SK-N-SH (cell line): ENCODE data around the gene PPP1R12B. TPM values are rescaled to one million over a fixed set of nuclear protein-coding genes. Genes with fewer than 3 reads are reported as not detected.
"Not testable (repeated sequence)": the region's sequence is repeated elsewhere in the genome, so short reads cannot be mapped to it uniquely, and the experiment has no call there.

ENCODE experiments used
- CTCF ChIA-PET: fragments of 300-600, 350-600 bp; formaldehyde crosslinking; extraction: SDS; loops from one replicate; lab custom pipeline; 2021; lab: Yijun Ruan, JAX
- POLR2A ChIA-PET: fragments of 350-600 bp; sonication (Branson Sonifier 250); formaldehyde crosslinking; extraction: SDS; loops from one replicate; lab custom pipeline; 2020; ENCODE audit warnings: antibody characterized with exemption, inconsistent platforms; lab: Yijun Ruan, JAX
- DNase-seq: peaks from one replicate; pipeline ENCODE4 v3.0.0; 2012
- H2AFZ ChIP-seq: fragments of 200-600 bp; sonication (generic); 2 replicates; pipeline ENCODE4 v1.8.1; 2016; ENCODE audit warnings: antibody characterized with exemption, mild to moderate bottlenecking, low read depth
- H3F3A ChIP-seq: fragments of 200-600 bp; sonication (generic); replicated peaks from 2 replicates; pipeline ENCODE3; 2016; ENCODE audit warnings: antibody characterized with exemption, mild to moderate bottlenecking; ENCODE audit not compliant: insufficient read depth
- H3K27ac ChIP-seq, 2 experiments: fragments of 200-500 bp in 1 of 2; fragments of 200-600 bp in 1 of 2; sonication (Bioruptor generic) in 1 of 2; sonication (generic), shearing (Covaris generic) in 1 of 2; 2 replicates each; pipeline versions ENCODE4 v1.5.1 to v1.6.1; 2014 to 2016; ENCODE audit warnings: low read depth in 2 of 2, inconsistent platforms in 1 of 2, low read length in 1 of 2, mild to moderate bottlenecking in 1 of 2, mixed read lengths in 1 of 2
- H3K27me3 ChIP-seq: fragments of 200-600 bp; sonication (generic), shearing (Covaris generic); 2 replicates; pipeline ENCODE4 v1.6.1; 2016; ENCODE audit warnings: mixed run types; ENCODE audit not compliant: insufficient read depth
- H3K36me3 ChIP-seq, 2 experiments: fragments of 200-500 bp in 1 of 2; fragments of 200-600 bp in 1 of 2; sonication (Bioruptor generic) in 1 of 2; sonication (generic) in 1 of 2; replicated peaks in 1 of 2; 2 replicates each; pipeline versions ENCODE3 to v1.5.1; 2014 to 2016; ENCODE audit warnings: low read length in 1 of 2, mild to moderate bottlenecking in 1 of 2; ENCODE audit not compliant: insufficient read depth in 2 of 2, control insufficient read depth in 1 of 2
- H3K4me1 ChIP-seq, 2 experiments: fragments of 200-500 bp in 1 of 2; fragments of 200-600 bp in 1 of 2; sonication (Bioruptor generic) in 1 of 2; sonication (generic), shearing (Covaris generic) in 1 of 2; 2 replicates each; pipeline versions ENCODE4 v1.5.1 to v1.6.1; 2014 to 2016; ENCODE audit warnings: low read depth in 1 of 2, low read length in 1 of 2, mixed run types in 1 of 2; ENCODE audit not compliant: insufficient read depth in 2 of 2, control insufficient read depth in 1 of 2
- H3K4me2 ChIP-seq: fragments of 200-600 bp; sonication (generic), shearing (Covaris generic); 2 replicates; pipeline ENCODE4 v1.6.1; 2017; ENCODE audit warnings: mixed run types
- H3K4me3 ChIP-seq, 2 experiments: fragments of 200-500 bp in 1 of 2; fragments of 200-600 bp in 1 of 2; sonication (Bioruptor generic) in 1 of 2; sonication (generic), shearing (Covaris generic) in 1 of 2; 2 replicates each; pipeline versions ENCODE4 v1.5.1 to v1.8.1; 2014 to 2016; ENCODE audit warnings: low read depth in 2 of 2, inconsistent platforms in 1 of 2, low read length in 1 of 2, mild to moderate bottlenecking in 1 of 2, mixed read lengths in 1 of 2, moderate library complexity in 1 of 2
- H3K79me2 ChIP-seq: fragments of 200-600 bp; sonication (generic); 2 replicates; pipeline ENCODE4 v1.8.1; 2017; ENCODE audit warnings: mild to moderate bottlenecking; ENCODE audit not compliant: insufficient read depth
- H3K9ac ChIP-seq: fragments of 200-600 bp; sonication (generic); 2 replicates; pipeline ENCODE4 v1.6.1; 2017; ENCODE audit warnings: mixed run types
- H3K9me2 ChIP-seq: fragments of 200-600 bp; sonication (generic); 2 replicates; pipeline ENCODE4 v1.6.1; 2017; ENCODE audit warnings: mixed run types
- H3K9me3 ChIP-seq: fragments of 200-600 bp; sonication (generic); 2 replicates; pipeline ENCODE4 v1.6.1; 2017; ENCODE audit warnings: mixed run types, mild to moderate bottlenecking, moderate library complexity
- H4K20me1 ChIP-seq: fragments of 200-600 bp; sonication (generic); 2 replicates; pipeline ENCODE4 v1.6.1; 2017; ENCODE audit warnings: mild to moderate bottlenecking, mixed run types; ENCODE audit not compliant: insufficient read depth
- CHD2 ChIP-seq: fragments of 150-350 bp; IDR thresholded peaks from 2 replicates; pipeline ENCODE4 v1.6.1; 2018; ENCODE audit warnings: low read length; ENCODE audit not compliant: partially characterized antibody
- ELF1 ChIP-seq: IDR thresholded peaks from 2 replicates; pipeline ENCODE4 v1.4.0; 2012
- EP300 ChIP-seq, 2 experiments: IDR thresholded peaks; 2 replicates each; pipeline versions ENCODE4 v1.4.0 to v1.6.1; 2012; ENCODE audit warnings: borderline replicate concordance in 1 of 2, low read depth in 1 of 2, low read length in 1 of 2
- FOSL2 ChIP-seq: IDR thresholded peaks from 2 replicates; pipeline ENCODE4 v1.4.0; 2012; ENCODE audit warnings: low read depth, mild to moderate bottlenecking, moderate library complexity, borderline replicate concordance
- FOXJ3 ChIP-seq: sonication (generic); formaldehyde crosslinking; IDR thresholded peaks from 2 replicates; pipeline ENCODE4 v1.5.1; 2020; ENCODE audit warnings: mild to moderate bottlenecking, missing genetic modification reagents
- GATA2 ChIP-seq: sonication (generic); formaldehyde crosslinking; IDR thresholded peaks from 2 replicates; pipeline ENCODE4 v1.5.0; 2020; ENCODE audit warnings: mild to moderate bottlenecking, missing genetic modification reagents
- MAX ChIP-seq: IDR thresholded peaks from 2 replicates; pipeline ENCODE4 v1.4.0; 2012; ENCODE audit warnings: low read depth
- MXI1 ChIP-seq: IDR thresholded peaks from 2 replicates; pipeline ENCODE4 v1.6.1; 2012; ENCODE audit warnings: mild to moderate bottlenecking, low read depth, low read length, improper control_type of control experiment
- NRF1 ChIP-seq: IDR thresholded peaks from 2 replicates; pipeline ENCODE4 v1.6.1; 2012; ENCODE audit warnings: low read depth, mild to moderate bottlenecking, low read length
- POLR2AphosphoS5 ChIP-seq: IDR thresholded peaks from 2 replicates; pipeline ENCODE4 v1.6.1; 2012; ENCODE audit warnings: low read depth, low read length
- RCOR1 ChIP-seq: fragments of 150-350 bp; IDR thresholded peaks from 2 replicates; pipeline ENCODE4 v1.6.1; 2017; ENCODE audit warnings: antibody characterized with exemption, low read length
- RFX5 ChIP-seq: IDR thresholded peaks from 2 replicates; pipeline ENCODE4 v1.6.1; 2012; ENCODE audit warnings: mild to moderate bottlenecking, improper control_type of control experiment, low read length
- RXRA ChIP-seq: IDR thresholded peaks from 2 replicates; pipeline ENCODE4 v1.4.0; 2012; ENCODE audit warnings: low read depth, mild to moderate bottlenecking, borderline replicate concordance
- SIN3A ChIP-seq: IDR thresholded peaks from 2 replicates; pipeline ENCODE4 v1.6.1; 2012; ENCODE audit warnings: low read depth, mild to moderate bottlenecking, low read length, moderate library complexity, borderline replicate concordance
- YY1 ChIP-seq: IDR thresholded peaks from 2 replicates; pipeline ENCODE4 v1.4.0; 2012; ENCODE audit warnings: low read depth, mild to moderate bottlenecking
- WGBS: methylation state at CpG from one replicate; pipeline ENCODE4 v1.1.6; 2017; ENCODE audit warnings: low lambda C conversion rate; 5-methylcytosine and 5-hydroxymethylcytosine counted together
- polyA plus RNA-seq, 3 experiments: library from polyadenylated mRNA; depleted of rRNA; stranded (reverse); fragments of >200 nt; gene quantifications; 2 replicates each; pipeline ENCODE4 v1.2.3, GENCODE V29; 2012
- TF ChIP-seq, protein P1 (sequence below): fragments of 200-600 bp; sonication (generic); IDR thresholded peaks from 2 replicates; pipeline ENCODE4 v1.6.1; 2017; ENCODE audit warnings: antibody characterized with exemption, mild to moderate bottlenecking, moderate library complexity
- TF ChIP-seq, protein P2 (sequence below): IDR thresholded peaks from 2 replicates; pipeline ENCODE4; 2012
- TF ChIP-seq, protein P3 (sequence below): IDR thresholded peaks from 2 replicates; pipeline ENCODE4 v1.4.0; 2012; ENCODE audit warnings: low read depth, borderline replicate concordance

The PPP1R12B gene
- polyA plus RNA-seq, 1 of the 3 experiments (the other 2 are of a cell fraction) = 2.8 TPM

GRCh38 chr1:202471246-202471645, 122.7 kb downstream of the PPP1R12B start:
- H3K27ac ChIP-seq = no peak overlapping the region
- H3K9me2 ChIP-seq = no peaks in the 10 kb centered on the region
- 87% methylated on average over 3 of the region's 3 CpGs for WGBS
- CTCF ChIA-PET = no interaction called here
- H3K36me3 ChIP-seq = no peaks in the 10 kb centered on the region
- no peaks in the 10 kb centered on the region for H3K27me3 ChIP-seq
- H2AFZ ChIP-seq = no peak overlapping the region
- DNase-seq = no peak
- H4K20me1 ChIP-seq = no peaks in the 10 kb centered on the region
- no peaks in the 10 kb centered on the region for H3K4me1 ChIP-seq
- no peak overlapping the region for H3K4me2 ChIP-seq
- H3K4me3 ChIP-seq = no peak overlapping the region
- H3K9ac ChIP-seq = no peak overlapping the region
- H3K79me2 ChIP-seq = no peaks in the 10 kb centered on the region
- TF ChIP-seq GATA2 (CRISPR knock-in tag) = no peak
- no peak for TF ChIP-seq POLR2AphosphoS5
- TF ChIP-seq, protein P1, sequence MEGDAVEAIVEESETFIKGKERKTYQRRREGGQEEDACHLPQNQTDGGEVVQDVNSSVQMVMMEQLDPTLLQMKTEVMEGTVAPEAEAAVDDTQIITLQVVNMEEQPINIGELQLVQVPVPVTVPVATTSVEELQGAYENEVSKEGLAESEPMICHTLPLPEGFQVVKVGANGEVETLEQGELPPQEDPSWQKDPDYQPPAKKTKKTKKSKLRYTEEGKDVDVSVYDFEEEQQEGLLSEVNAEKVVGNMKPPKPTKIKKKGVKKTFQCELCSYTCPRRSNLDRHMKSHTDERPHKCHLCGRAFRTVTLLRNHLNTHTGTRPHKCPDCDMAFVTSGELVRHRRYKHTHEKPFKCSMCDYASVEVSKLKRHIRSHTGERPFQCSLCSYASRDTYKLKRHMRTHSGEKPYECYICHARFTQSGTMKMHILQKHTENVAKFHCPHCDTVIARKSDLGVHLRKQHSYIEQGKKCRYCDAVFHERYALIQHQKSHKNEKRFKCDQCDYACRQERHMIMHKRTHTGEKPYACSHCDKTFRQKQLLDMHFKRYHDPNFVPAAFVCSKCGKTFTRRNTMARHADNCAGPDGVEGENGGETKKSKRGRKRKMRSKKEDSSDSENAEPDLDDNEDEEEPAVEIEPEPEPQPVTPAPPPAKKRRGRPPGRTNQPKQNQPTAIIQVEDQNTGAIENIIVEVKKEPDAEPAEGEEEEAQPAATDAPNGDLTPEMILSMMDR = no peak
- TF ChIP-seq EP300 (IDR thresholded peaks at IDR 0.05; ENCODE audit: borderline replicate concordance in 1 of 2, low read depth in 1 of 2, low read length in 1 of 2) = no peak
- no peak for TF ChIP-seq MAX
- no peak for TF ChIP-seq FOXJ3 (CRISPR knock-in tag)
- TF ChIP-seq MXI1 = no peak
- TF ChIP-seq RFX5 = no peak
- no peak for TF ChIP-seq YY1
- TF ChIP-seq ELF1 = no peak
- TF ChIP-seq SIN3A = no peak
- TF ChIP-seq NRF1 = no peak
- TF ChIP-seq, protein P2, sequence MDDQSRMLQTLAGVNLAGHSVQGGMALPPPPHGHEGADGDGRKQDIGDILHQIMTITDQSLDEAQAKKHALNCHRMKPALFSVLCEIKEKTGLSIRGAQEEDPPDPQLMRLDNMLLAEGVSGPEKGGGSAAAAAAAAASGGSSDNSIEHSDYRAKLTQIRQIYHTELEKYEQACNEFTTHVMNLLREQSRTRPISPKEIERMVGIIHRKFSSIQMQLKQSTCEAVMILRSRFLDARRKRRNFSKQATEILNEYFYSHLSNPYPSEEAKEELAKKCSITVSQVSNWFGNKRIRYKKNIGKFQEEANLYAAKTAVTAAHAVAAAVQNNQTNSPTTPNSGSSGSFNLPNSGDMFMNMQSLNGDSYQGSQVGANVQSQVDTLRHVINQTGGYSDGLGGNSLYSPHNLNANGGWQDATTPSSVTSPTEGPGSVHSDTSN = no peak
- TF ChIP-seq, protein P3, sequence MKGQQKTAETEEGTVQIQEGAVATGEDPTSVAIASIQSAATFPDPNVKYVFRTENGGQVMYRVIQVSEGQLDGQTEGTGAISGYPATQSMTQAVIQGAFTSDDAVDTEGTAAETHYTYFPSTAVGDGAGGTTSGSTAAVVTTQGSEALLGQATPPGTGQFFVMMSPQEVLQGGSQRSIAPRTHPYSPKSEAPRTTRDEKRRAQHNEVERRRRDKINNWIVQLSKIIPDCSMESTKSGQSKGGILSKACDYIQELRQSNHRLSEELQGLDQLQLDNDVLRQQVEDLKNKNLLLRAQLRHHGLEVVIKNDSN = no peak
- TF ChIP-seq FOSL2 = no peak
- TF ChIP-seq RCOR1 = no peak
- no peak for TF ChIP-seq CHD2
- no peak for TF ChIP-seq RXRA
- TF ChIP-seq, all 33 proteins: peak for 0
- Histone ChIP-seq H3F3A (no peaks in the 10 kb centered on the region), H3K9me3 (no peaks in the 10 kb centered on the region)
- POLR2A ChIA-PET = no interaction called here

DNA sequence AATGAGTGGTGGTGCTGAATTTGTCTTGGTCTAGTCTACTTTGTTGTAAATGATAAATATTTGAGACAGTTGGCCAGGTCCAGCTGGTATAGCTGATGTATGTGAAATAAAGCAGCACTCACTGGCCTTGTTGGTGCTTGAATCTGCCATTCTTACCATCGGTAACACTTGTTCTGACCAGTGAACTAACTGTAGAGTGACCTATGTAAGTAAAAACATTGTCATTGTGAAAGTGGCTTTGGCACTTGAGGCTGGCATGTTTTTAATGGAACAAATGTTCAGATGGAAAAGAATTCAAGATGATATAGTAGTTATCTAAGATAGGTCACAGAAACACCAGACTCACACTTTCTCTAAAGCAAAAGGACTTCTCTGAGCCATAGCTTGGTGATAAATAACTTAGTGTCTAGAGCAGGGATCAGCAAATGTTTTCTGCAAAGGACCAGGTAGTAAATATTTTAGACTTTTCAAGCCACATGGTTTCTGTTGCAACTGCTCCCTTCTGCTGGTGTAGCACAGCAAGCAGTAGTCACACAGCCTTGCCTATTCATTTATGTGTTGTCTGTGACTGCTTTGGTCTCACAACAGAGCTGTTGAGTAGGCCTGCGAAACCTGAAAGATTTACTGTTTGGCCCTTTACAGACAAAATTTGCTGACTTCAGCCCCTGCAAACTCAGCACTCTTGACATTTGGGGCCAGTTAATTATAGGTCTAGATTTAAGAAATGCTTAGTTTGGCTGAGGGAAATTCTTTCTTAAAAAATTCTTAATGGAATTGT, 124.0 kb downstream of the PPP1R12B start:
- DNase-seq, H3K9me3 ChIP-seq, H3K9me2 ChIP-seq, H3K27me3 ChIP-seq, H3K79me2 ChIP-seq, H3K4me2 ChIP-seq, H3K4me3 ChIP-seq, H3K4me1 ChIP-seq, H2AFZ ChIP-seq, H4K20me1 ChIP-seq, H3K36me3 ChIP-seq, H3K9ac ChIP-seq, H3K27ac ChIP-seq, H3F3A ChIP-seq: not testable (repeated sequence)
- WGBS = 76% methylated on average over 2 of the region's 2 CpGs
- ChIA-PET CTCF (interaction anchor here (1.0 to 1.9 kb wide), 2 partner anchors 128 to 247 kb away, joined by 5 to 7 read pairs; no protein-coding TSS in a partner anchor), POLR2A (interaction anchor here (0.6 kb wide), 1 partner anchor 102 kb away, joined by 3 read pairs; no protein-coding TSS in a partner anchor)

- H3K4me2 ChIP-seq, H3K4me1 ChIP-seq, H3F3A ChIP-seq, H2AFZ ChIP-seq, H3K27me3 ChIP-seq, DNase-seq, H3K9ac ChIP-seq, H4K20me1 ChIP-seq, H3K79me2 ChIP-seq, H3K27ac ChIP-seq, POLR2A ChIA-PET, H3K4me3 ChIP-seq, H3K9me3 ChIP-seq, H3K9me2 ChIP-seq, H3K36me3 ChIP-seq: not testable (repeated sequence)
- 94% methylated on average over 6 of the region's 6 CpGs for WGBS
- CTCF ChIA-PET = interaction anchor here (1.9 kb wide), 1 partner anchor 247 kb away, joined by 7 read pairs; no protein-coding TSS in a partner anchor
Observed at GRCh38 chr1:202473266-202474045, 125.0 kb downstream of the PPP1R12B start.
